ENCODE results near the gene ITPKB. TPM values are rescaled to one million over a fixed set of nuclear protein-coding genes. Genes with fewer than 3 reads are reported as not detected.

Gene ITPKB
- total and polyA plus RNA-seq, 2 of the 13 experiments (the other 11 are each of a cell fraction or from before 2014, with no cell fraction given): not detected

DNA sequence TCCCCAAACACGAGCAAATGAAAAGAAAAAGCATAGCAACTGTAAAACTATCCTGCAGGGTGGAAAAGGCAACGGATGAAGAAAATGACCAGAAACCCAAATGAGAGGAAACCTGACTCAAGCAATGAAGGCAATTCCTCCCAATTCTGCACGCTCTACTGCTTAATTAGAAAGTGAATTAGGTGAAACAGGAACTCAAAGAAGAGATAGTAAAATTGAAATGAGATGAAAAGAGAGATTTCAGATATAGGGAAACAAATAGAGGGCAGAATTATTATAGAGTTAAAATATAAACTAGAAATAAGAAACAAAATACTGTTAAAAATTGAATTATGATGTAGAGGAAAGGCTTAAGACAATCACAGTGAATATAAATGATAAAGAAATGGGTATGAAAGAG is 27.5 kb upstream of the ITPKB start:
- Histone ChIP-seq H3K4me1 (ENCODE audit: insufficient read depth, low read length) (no peaks in the 10 kb centered on the region), H3K27me3 (ENCODE audit: control insufficient read depth in 1 of 2, insufficient read depth in 2 of 2, low read length in 2 of 2) (peaks cover 0 to 38% of the 10 kb centered on the region in 2 experiments; a peak in 4 of 5 replicates), H3K79me2 (ENCODE audit: insufficient read depth, low read length) (no peaks in the 10 kb centered on the region), H3K4me2 (ENCODE audit: low read depth, low read length) (no peak overlapping the region), H3K9ac (ENCODE audit: insufficient read depth, low read depth, low read length) (no peak overlapping the region), H3K36me3 (replicated peaks in 1 of 2; ENCODE audit: control insufficient read depth in 1 of 2, insufficient read depth in 2 of 2, low read length in 2 of 2) (no peaks in the 10 kb centered on the region), H2AFZ (ENCODE audit: low read length) (no peak overlapping the region), H3K9me3 (ENCODE audit: low read length) (no peaks in the 10 kb centered on the region), H3K4me3 (replicated peaks in 1 of 3; ENCODE audit: insufficient read depth in 1 of 3, low read depth in 2 of 3, low read length in 3 of 3) (no peak overlapping the region), H3K27ac (ENCODE audit: extremely low read length, insufficient read depth, low read length) (no peak overlapping the region), H4K20me1 (ENCODE audit: insufficient read depth, low read length) (no peaks in the 10 kb centered on the region)
- ATAC-seq (no peak), DNase-seq (ENCODE audit: low spot score) (no peak), FAIRE-seq (no peak)
- no TSS peak for BruUV-seq (replicated peaks)
- intact Hi-C loops (cut with micrococcal nuclease; ENCODE audit: unreplicated experiment) (no loop called here), in situ Hi-C loops (cut with HindIII; ENCODE audit: extremely low pct_ligation_motif_present, low pct_unique_long_range_greater_than_20kb) (no loop called here)
- ChIA-PET CTCF (ENCODE audit: low intra/inter-chr PET ratio, low total read pairs) (no interaction called here), POLR2A (no interaction called here)
- 5% methylated on average over 3 of the region's 3 CpGs for WGBS (ENCODE audit: low lambda C conversion rate)
- no peak for TF ChIP-seq ZBTB42 (CRISPR knock-in tag; IDR thresholded peaks at IDR 0.05)
- no peak for TF ChIP-seq HOXD1 (CRISPR knock-in tag; IDR thresholded peaks at IDR 0.05)
- no peak for TF ChIP-seq ZSCAN20 (CRISPR knock-in tag; IDR thresholded peaks at IDR 0.05; ENCODE audit: borderline replicate concordance)
- TF ChIP-seq, protein P1, sequence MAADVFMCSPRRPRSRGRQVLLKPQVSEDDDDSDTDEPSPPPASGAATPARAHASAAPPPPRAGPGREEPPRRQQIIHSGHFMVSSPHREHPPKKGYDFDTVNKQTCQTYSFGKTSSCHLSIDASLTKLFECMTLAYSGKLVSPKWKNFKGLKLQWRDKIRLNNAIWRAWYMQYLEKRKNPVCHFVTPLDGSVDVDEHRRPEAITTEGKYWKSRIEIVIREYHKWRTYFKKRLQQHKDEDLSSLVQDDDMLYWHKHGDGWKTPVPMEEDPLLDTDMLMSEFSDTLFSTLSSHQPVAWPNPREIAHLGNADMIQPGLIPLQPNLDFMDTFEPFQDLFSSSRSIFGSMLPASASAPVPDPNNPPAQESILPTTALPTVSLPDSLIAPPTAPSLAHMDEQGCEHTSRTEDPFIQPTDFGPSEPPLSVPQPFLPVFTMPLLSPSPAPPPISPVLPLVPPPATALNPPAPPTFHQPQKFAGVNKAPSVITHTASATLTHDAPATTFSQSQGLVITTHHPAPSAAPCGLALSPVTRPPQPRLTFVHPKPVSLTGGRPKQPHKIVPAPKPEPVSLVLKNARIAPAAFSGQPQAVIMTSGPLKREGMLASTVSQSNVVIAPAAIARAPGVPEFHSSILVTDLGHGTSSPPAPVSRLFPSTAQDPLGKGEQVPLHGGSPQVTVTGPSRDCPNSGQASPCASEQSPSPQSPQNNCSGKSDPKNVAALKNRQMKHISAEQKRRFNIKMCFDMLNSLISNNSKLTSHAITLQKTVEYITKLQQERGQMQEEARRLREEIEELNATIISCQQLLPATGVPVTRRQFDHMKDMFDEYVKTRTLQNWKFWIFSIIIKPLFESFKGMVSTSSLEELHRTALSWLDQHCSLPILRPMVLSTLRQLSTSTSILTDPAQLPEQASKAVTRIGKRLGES (CRISPR knock-in tag; IDR thresholded peaks at IDR 0.05; ENCODE audit: borderline replicate concordance): no peak
- no peak for TF ChIP-seq ZNF124 (CRISPR knock-in tag; IDR thresholded peaks at IDR 0.05)
- TF ChIP-seq, protein P2, sequence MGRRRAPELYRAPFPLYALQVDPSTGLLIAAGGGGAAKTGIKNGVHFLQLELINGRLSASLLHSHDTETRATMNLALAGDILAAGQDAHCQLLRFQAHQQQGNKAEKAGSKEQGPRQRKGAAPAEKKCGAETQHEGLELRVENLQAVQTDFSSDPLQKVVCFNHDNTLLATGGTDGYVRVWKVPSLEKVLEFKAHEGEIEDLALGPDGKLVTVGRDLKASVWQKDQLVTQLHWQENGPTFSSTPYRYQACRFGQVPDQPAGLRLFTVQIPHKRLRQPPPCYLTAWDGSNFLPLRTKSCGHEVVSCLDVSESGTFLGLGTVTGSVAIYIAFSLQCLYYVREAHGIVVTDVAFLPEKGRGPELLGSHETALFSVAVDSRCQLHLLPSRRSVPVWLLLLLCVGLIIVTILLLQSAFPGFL (CRISPR knock-in tag; IDR thresholded peaks at IDR 0.05): no peak
- no peak for TF ChIP-seq ATF7 (IDR thresholded peaks at IDR 0.05)
- TF ChIP-seq ATF7 (CRISPR knock-in tag; IDR thresholded peaks at IDR 0.05): no peak
- no peak for TF ChIP-seq TAF1 (CRISPR knock-in tag; IDR thresholded peaks at IDR 0.05)
- TF ChIP-seq ZNF382 (CRISPR knock-in tag; IDR thresholded peaks at IDR 0.05; ENCODE audit: borderline replicate concordance): no peak
- TF ChIP-seq ZNF747 (CRISPR knock-in tag; IDR thresholded peaks at IDR 0.05; ENCODE audit: borderline replicate concordance): no peak
- TF ChIP-seq, protein P3, sequence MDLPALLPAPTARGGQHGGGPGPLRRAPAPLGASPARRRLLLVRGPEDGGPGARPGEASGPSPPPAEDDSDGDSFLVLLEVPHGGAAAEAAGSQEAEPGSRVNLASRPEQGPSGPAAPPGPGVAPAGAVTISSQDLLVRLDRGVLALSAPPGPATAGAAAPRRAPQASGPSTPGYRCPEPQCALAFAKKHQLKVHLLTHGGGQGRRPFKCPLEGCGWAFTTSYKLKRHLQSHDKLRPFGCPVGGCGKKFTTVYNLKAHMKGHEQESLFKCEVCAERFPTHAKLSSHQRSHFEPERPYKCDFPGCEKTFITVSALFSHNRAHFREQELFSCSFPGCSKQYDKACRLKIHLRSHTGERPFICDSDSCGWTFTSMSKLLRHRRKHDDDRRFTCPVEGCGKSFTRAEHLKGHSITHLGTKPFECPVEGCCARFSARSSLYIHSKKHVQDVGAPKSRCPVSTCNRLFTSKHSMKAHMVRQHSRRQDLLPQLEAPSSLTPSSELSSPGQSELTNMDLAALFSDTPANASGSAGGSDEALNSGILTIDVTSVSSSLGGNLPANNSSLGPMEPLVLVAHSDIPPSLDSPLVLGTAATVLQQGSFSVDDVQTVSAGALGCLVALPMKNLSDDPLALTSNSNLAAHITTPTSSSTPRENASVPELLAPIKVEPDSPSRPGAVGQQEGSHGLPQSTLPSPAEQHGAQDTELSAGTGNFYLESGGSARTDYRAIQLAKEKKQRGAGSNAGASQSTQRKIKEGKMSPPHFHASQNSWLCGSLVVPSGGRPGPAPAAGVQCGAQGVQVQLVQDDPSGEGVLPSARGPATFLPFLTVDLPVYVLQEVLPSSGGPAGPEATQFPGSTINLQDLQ (CRISPR knock-in tag; IDR thresholded peaks at IDR 0.05): no peak
- no peak for TF ChIP-seq TRIM24 (CRISPR knock-in tag; IDR thresholded peaks at IDR 0.05)
- TF ChIP-seq STAT5B (CRISPR knock-in tag; IDR thresholded peaks at IDR 0.05): no peak
- TF ChIP-seq ZNF660 (CRISPR knock-in tag; IDR thresholded peaks at IDR 0.05; ENCODE audit: borderline replicate concordance, low read depth): no peak
